H1 (cell line): Measurements from ENCODE around the gene NOBOX. TPM values are rescaled to one million over a fixed set of nuclear protein-coding genes. Genes with fewer than 3 reads are reported as not detected.
"Not testable (repeated sequence)": the region's sequence is repeated elsewhere in the genome, so short reads cannot be mapped to it uniquely, and the experiment has no call there.

Source experiments
- CTCF ChIA-PET: fragments of 300-600 bp; sonication (Branson Sonifier 250); formaldehyde crosslinking; loops from one replicate; lab custom pipeline; 2021; ENCODE audit not compliant: partially characterized antibody; lab: Charles Lee
- POLR2A ChIA-PET: fragments of 300-600 bp; sonication (Branson Sonifier 250); formaldehyde crosslinking; loops from one replicate; lab custom pipeline; 2021; ENCODE audit warnings: inconsistent platforms; ENCODE audit not compliant: partially characterized antibody; lab: Charles Lee
- DNase-seq, 2 experiments: peaks; one replicate each; pipeline versions ENCODE4 v3.0.0 to v3.0.0-alpha.2; 2010 to 2022; ENCODE audit warnings: low spot score in 2 of 2, low read depth in 1 of 2, mixed read lengths in 1 of 2
- FAIRE-seq: peaks from 2 replicates; lab custom pipeline; 2011; peaks lifted over from hg19 to GRCh38; lab: Jason Lieb, UNC
- H2AFZ ChIP-seq: 2 replicates; pipeline ENCODE4 v1.8.1; 2012; ENCODE audit warnings: low read length, inconsistent platforms
- H2AK5ac ChIP-seq: 2 replicates; pipeline ENCODE4 v1.6.1; 2013; ENCODE audit warnings: low read depth, low read length
- H2BK120ac ChIP-seq: replicated peaks from 2 replicates; pipeline ENCODE3; 2013; ENCODE audit warnings: low read depth, low read length, inconsistent platforms
- H2BK12ac ChIP-seq: 2 replicates; pipeline ENCODE4 v1.6.1; 2013; ENCODE audit warnings: low read depth, low read length
- H2BK15ac ChIP-seq: 2 replicates; pipeline ENCODE4 v1.6.1; 2013; ENCODE audit warnings: low read length
- H2BK20ac ChIP-seq: 2 replicates; pipeline ENCODE4 v1.6.1; 2013; ENCODE audit warnings: low read length
- H2BK5ac ChIP-seq: 2 replicates; pipeline ENCODE4 v1.6.1; 2013; ENCODE audit warnings: low read depth, low read length
- H3K14ac ChIP-seq: 2 replicates; pipeline ENCODE4 v1.6.1; 2013; ENCODE audit warnings: inconsistent platforms; ENCODE audit not compliant: insufficient read length
- H3K18ac ChIP-seq: 2 replicates; pipeline ENCODE4 v1.6.1; 2013; ENCODE audit warnings: low read length; ENCODE audit errors: extremely low read depth
- H3K23ac ChIP-seq: 2 replicates; pipeline ENCODE4 v1.6.1; 2013; ENCODE audit warnings: inconsistent platforms; ENCODE audit not compliant: insufficient read length
- H3K23me2 ChIP-seq: 2 replicates; pipeline ENCODE4 v1.6.1; 2013; ENCODE audit warnings: low read depth, low read length
- H3K27ac ChIP-seq: 2 replicates; pipeline ENCODE4 v1.6.1; 2011; ENCODE audit warnings: low read depth, low read length, inconsistent platforms
- H3K27me3 ChIP-seq, 4 experiments: replicated peaks in 1 of 4; 1 replicate in 1 of 4; 2 replicates in 3 of 4; pipeline versions ENCODE4 v1.6.1 to v1.8.1; 2011 to 2013; ENCODE audit warnings: low read length in 3 of 4, mild to moderate bottlenecking in 3 of 4, inconsistent platforms in 2 of 4, mixed read lengths in 2 of 4, moderate library complexity in 1 of 4; ENCODE audit not compliant: control insufficient read depth in 3 of 4, insufficient read depth in 3 of 4; ENCODE audit errors: extremely low read depth in 1 of 4
- H3K36me3 ChIP-seq, 4 experiments: 2 replicates each; pipeline versions ENCODE4 v1.6.1 to v1.8.1; 2011 to 2013; ENCODE audit warnings: mild to moderate bottlenecking in 4 of 4, low read length in 3 of 4, moderate library complexity in 2 of 4, control low read depth in 1 of 4, inconsistent platforms in 1 of 4; ENCODE audit not compliant: insufficient read depth in 4 of 4, control insufficient read depth in 2 of 4
- H3K4ac ChIP-seq: replicated peaks from 2 replicates; pipeline ENCODE3; 2013; ENCODE audit warnings: low read length, low read depth, mixed read lengths, inconsistent platforms; ENCODE audit not compliant: insufficient read length
- H3K4me1 ChIP-seq, 4 experiments: replicated peaks in 1 of 4; 1 replicate in 1 of 4; 2 replicates in 3 of 4; pipeline versions ENCODE4 v1.6.1 to v1.8.1; 2011 to 2013; ENCODE audit warnings: low read length in 3 of 4, inconsistent platforms in 2 of 4, mixed read lengths in 1 of 4; ENCODE audit not compliant: insufficient read depth in 4 of 4, control insufficient read depth in 3 of 4
- H3K4me2 ChIP-seq, 2 experiments: 2 replicates each; pipeline versions ENCODE4 v1.6.1 to v1.8.1; 2011 to 2013; ENCODE audit warnings: low read depth in 2 of 2, low read length in 2 of 2, control low read depth in 1 of 2, inconsistent platforms in 1 of 2, mild to moderate bottlenecking in 1 of 2; ENCODE audit not compliant: insufficient read depth in 1 of 2
- H3K4me3 ChIP-seq, 4 experiments: fragments of 200-600, 300-600 bp in 1 of 4; sonication (generic), shearing (Covaris generic), sonication (Bioruptor Twin) in 1 of 4; 2 replicates each; pipeline versions ENCODE4 v1.5.1 to v1.8.1; 2011 to 2016; ENCODE audit warnings: low read length in 4 of 4, low read depth in 3 of 4, control low read depth in 2 of 4, inconsistent platforms in 2 of 4, mild to moderate bottlenecking in 2 of 4, mixed read lengths in 1 of 4, moderate library complexity in 1 of 4; ENCODE audit not compliant: insufficient read depth in 2 of 4; ENCODE audit errors: extremely low read depth in 1 of 4
- H3K56ac ChIP-seq: replicated peaks from 2 replicates; pipeline ENCODE3; 2013; ENCODE audit warnings: low read depth, mild to moderate bottlenecking, mixed read lengths, low read length, inconsistent platforms; ENCODE audit not compliant: insufficient read length
- H3K79me1 ChIP-seq: 2 replicates; pipeline ENCODE4 v1.6.1; 2013; ENCODE audit warnings: low read depth, low read length, control low read depth
- H3K79me2 ChIP-seq, 2 experiments: 2 replicates each; pipeline versions ENCODE4 v1.6.1 to v1.8.1; 2012 to 2013; ENCODE audit warnings: low read length in 2 of 2, mild to moderate bottlenecking in 2 of 2, inconsistent platforms in 1 of 2; ENCODE audit not compliant: insufficient read depth in 2 of 2, control insufficient read depth in 1 of 2
- H3K9ac ChIP-seq, 4 experiments: replicated peaks in 1 of 4; 1 replicate in 1 of 4; 2 replicates in 3 of 4; pipeline versions ENCODE4 v1.6.1 to v1.8.1; 2011 to 2013; ENCODE audit warnings: low read depth in 3 of 4, low read length in 3 of 4, control low read depth in 2 of 4, mild to moderate bottlenecking in 2 of 4, moderate library complexity in 2 of 4, inconsistent platforms in 1 of 4; ENCODE audit errors: extremely low read depth in 1 of 4
- H3K9me3 ChIP-seq, 2 experiments: 2 replicates each; pipeline versions ENCODE4 v1.6.1 to v1.8.1; 2012 to 2013; ENCODE audit warnings: mild to moderate bottlenecking in 2 of 2, moderate library complexity in 2 of 2, control low read depth in 1 of 2, inconsistent platforms in 1 of 2, low read depth in 1 of 2, low read length in 1 of 2, mixed read lengths in 1 of 2; ENCODE audit not compliant: insufficient read depth in 2 of 2
- H4K20me1 ChIP-seq, 2 experiments: replicated peaks in 1 of 2; 2 replicates each; pipeline versions ENCODE3 to v1.8.1; 2011 to 2013; ENCODE audit warnings: inconsistent platforms in 2 of 2, low read length in 2 of 2, mild to moderate bottlenecking in 1 of 2; ENCODE audit not compliant: insufficient read depth in 2 of 2, control insufficient read depth in 1 of 2
- H4K5ac ChIP-seq: 2 replicates; pipeline ENCODE4 v1.6.1; 2013; ENCODE audit warnings: low read length, low read depth, mixed read lengths, inconsistent platforms; ENCODE audit not compliant: insufficient read length
- H4K8ac ChIP-seq: 2 replicates; pipeline ENCODE4 v1.8.0; 2013; ENCODE audit warnings: mild to moderate bottlenecking, moderate library complexity, low read length, inconsistent platforms; ENCODE audit not compliant: insufficient read depth; ENCODE audit errors: extremely low read depth
- H4K91ac ChIP-seq: replicated peaks from 2 replicates; pipeline ENCODE3; 2013; ENCODE audit warnings: low read length, mixed read lengths, inconsistent platforms; ENCODE audit not compliant: insufficient read length
- WGBS, 2 experiments: shearing (Covaris generic) in 1 of 2; methylation state at CpG; one replicate each; pipeline versions ENCODE4 v1.1.6 to v1.1.7; 2013 to 2015; ENCODE audit warnings: low lambda C conversion rate in 2 of 2, mixed read lengths in 2 of 2, inconsistent platforms in 1 of 2, low coverage in 1 of 2, missing lambda C conversion rate in 1 of 2; ENCODE audit not compliant: insufficient replicate concordance in 2 of 2, insufficient coverage in 1 of 2, insufficient read length in 1 of 2; ENCODE audit errors: extremely low coverage in 1 of 2, missing lambda C conversion rate in 1 of 2; 5-methylcytosine and 5-hydroxymethylcytosine counted together
- polyA plus RNA-seq, 7 experiments: library from polyadenylated mRNA; depleted of rRNA in 3 of 7; stranded (reverse) in 5 of 7; unstranded in 2 of 7; fragments of >200 nt in 5 of 7; fragments of 200-250 nt in 2 of 7; gene quantifications; 1 replicate in 5 of 7; 2 replicates in 1 of 7; 4 replicates in 1 of 7; pipeline versions ENCODE4 v1.2.1 to v1.2.3, GENCODE V29; 2011 to 2013; ENCODE audit warnings: missing spikeins in 2 of 7, mixed read lengths in 2 of 7
- total RNA-seq: library from RNA; stranded (reverse); fragmentation: NEBNext Ultra II Directional; extraction: Animal tissue kit (Norgen Biotek cat#: 25700); gene quantifications from 2 replicates; pipeline ENCODE4 v1.2.1, GENCODE V29; 2021

Gene NOBOX
- total and polyA plus RNA-seq, 2 of the 8 experiments (the other 6 are each of a cell fraction or from before 2014, with no cell fraction given) = not detected

DNA sequence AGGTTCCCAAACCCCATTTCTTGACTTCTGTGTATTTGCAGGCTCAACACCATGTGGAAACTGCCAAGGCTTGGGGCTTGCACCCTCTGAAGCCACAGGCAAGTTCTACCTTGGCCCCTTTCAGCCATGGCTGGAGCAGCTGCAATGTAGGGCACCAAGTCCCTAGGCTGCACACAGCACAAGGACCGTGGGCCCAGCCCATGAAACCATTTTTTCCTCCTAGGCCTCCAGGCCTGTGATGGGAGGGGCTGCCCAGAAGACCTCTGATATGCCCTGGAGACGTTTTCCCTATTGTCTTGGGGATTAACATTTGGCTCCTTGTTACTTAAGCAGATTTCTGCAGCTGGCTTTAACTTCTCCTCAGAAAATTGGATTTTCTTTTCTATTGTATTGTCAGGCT is 24.0 kb upstream of the NOBOX start:
- H3K9ac ChIP-seq, H2AFZ ChIP-seq, H4K5ac ChIP-seq, H2BK15ac ChIP-seq, H3K79me1 ChIP-seq, H4K8ac ChIP-seq, H3K27ac ChIP-seq, H3K4me3 ChIP-seq, H3K18ac ChIP-seq, H3K4me1 ChIP-seq, H3K79me2 ChIP-seq, H3K4me2 ChIP-seq, H4K20me1 ChIP-seq, POLR2A ChIA-PET, H2BK20ac ChIP-seq, DNase-seq, H2BK120ac ChIP-seq, H4K91ac ChIP-seq, H3K56ac ChIP-seq, H3K14ac ChIP-seq, H3K23ac ChIP-seq, H2BK5ac ChIP-seq, H3K36me3 ChIP-seq, H3K4ac ChIP-seq, H3K23me2 ChIP-seq, CTCF ChIA-PET, H2BK12ac ChIP-seq, FAIRE-seq, H3K27me3 ChIP-seq, H2AK5ac ChIP-seq: not testable (repeated sequence)
- peaks cover 29 to 40% of the 10 kb centered on the region in 2 experiments for H3K9me3 ChIP-seq
- 79% methylated on average over 2 of the region's 2 CpGs; no CpG with 5 or more reads in 1 of the 2 experiments for WGBS, 2 experiments

DNA sequence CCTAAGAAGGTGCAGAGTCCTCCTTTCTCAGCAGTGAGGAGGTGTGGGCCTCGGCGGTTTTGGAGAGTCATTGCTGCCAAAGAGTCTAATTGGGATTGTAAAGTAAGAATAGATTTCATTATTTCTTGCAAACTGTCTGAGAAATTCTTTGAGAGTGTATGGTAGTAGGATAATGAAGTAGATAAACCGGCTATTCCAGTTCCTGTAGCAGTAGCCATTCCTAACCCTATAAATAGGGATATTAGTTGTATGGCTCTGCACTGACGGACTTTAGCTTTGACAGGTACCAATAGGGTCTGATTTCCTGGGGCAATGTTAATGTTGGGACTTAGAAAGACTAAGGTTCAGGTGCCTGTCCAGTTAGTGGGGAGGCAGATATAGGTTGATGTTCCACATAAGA is 15.4 kb upstream of the NOBOX start:
- H2AFZ ChIP-seq, H3K4ac ChIP-seq, H3K4me2 ChIP-seq, H4K91ac ChIP-seq, H3K4me3 ChIP-seq, H2BK20ac ChIP-seq, CTCF ChIA-PET, H2BK120ac ChIP-seq, H3K18ac ChIP-seq, H2BK5ac ChIP-seq, H3K36me3 ChIP-seq, H2BK15ac ChIP-seq, H3K9ac ChIP-seq, H3K4me1 ChIP-seq, H3K56ac ChIP-seq, H3K23me2 ChIP-seq, H2AK5ac ChIP-seq, FAIRE-seq, H4K5ac ChIP-seq, H3K79me1 ChIP-seq, H3K9me3 ChIP-seq, H3K27ac ChIP-seq, DNase-seq, POLR2A ChIA-PET, H4K8ac ChIP-seq, H4K20me1 ChIP-seq, H3K14ac ChIP-seq, H3K79me2 ChIP-seq, H3K27me3 ChIP-seq, H2BK12ac ChIP-seq, H3K23ac ChIP-seq: not testable (repeated sequence)
- WGBS, 2 experiments = 85% methylated on average over 4 of the region's 4 CpGs; no CpG with 5 or more reads in 1 of the 2 experiments
